Limb (tissue), 2 donors: Measurements from ENCODE around the gene MYH9.
A peak's percentile ranks its signal among the peaks of the same experiment; 100 is the strongest.
"Not testable (repeated sequence)": the region's sequence is repeated elsewhere in the genome, so short reads cannot be mapped to it uniquely, and the experiment has no call there.

Experiments
- DNase-seq, 2 donors: peaks; one replicate each; pipeline ENCODE4 v3.0.0-alpha.2; 2016; ENCODE audit errors: extremely low spot score in 2 of 2

Gene MYH9

GRCh38 chr22:36415415-36416168 lies 27.8 kb upstream of the MYH9 start:
- no peak for DNase-seq

GRCh38 chr22:36413022-36413775 lies 25.4 kb upstream of the MYH9 start:
- DNase-seq = no peak

- DNase-seq = no peak
Observed at GRCh38 chr22:36411589-36412258, 24.0 kb upstream of the MYH9 start.

DNA sequence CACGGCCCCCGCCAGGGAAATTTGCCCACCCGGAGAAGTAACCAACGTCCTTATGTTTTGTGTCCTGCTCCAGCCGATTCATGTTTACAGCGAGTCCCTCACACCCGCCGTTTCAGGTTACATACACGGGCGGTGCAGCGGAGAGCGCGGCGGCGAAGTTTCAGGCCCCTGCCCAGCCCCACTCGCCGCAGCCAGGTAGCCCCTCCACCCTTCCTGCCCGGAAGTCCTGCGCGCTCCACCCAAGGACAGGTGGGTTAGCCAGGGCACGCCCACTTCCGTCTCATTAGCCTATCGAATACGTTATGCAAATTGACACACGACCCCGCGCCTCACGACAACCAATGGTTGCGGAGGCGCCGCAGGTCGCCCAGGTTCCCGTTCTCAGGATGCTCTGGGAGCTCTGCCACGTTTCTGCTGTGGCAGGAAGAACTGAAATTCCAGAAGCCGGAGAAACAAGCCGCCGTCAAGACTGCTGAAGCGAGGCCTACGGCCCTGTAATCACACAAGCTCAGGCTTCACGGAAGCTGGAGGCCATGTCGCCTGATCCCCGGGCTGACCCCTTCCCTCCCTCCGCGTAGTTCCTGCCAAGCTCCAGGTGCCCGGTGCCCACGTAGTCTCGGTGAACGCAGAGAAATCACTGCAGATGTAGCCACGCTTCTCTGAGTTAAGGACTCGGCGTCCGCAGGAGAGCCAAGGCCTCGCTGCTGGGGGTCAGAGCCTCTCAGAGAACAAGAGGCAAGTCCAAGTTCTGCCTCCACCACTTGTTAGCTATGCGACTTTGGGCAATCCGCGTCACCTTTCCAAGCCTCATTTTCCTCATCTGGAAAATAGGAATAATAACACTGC lies 22.4 kb upstream of the MYH9 start:
- DNase-seq = peak; percentile 85 to 88

- not testable (repeated sequence) for DNase-seq
Observed at GRCh38 chr22:36409554-36409910, 21.8 kb upstream of the MYH9 start.

- DNase-seq = no peak
Observed at GRCh38 chr22:36409056-36409455, 21.3 kb upstream of the MYH9 start.

DNA sequence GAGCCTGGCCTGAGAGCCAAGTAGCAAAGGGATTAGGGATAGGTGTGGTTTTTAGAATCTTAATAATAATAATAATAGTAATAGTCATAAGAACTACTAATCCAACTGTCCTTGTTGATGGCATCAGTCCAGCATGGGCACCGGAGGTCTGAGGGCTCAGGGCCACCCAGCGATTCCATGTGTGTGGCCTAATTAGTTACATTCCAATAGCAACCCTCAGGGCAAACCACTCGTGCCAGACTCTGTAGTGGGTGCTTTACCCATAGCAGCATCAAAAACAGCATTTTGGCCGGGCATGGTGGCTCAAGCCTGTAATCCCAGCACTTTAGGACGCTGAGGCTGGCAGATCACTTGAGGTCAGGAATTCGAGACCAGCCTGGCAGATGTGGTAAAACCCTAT lies 19.0 kb upstream of the MYH9 start:
- no peak for DNase-seq

GRCh38 chr22:36405671-36406538 lies 18.1 kb upstream of the MYH9 start:
- DNase-seq = no peak

GRCh38 chr22:36405221-36405661 lies 17.5 kb upstream of the MYH9 start:
- DNase-seq = no peak

GRCh38 chr22:36404446-36404845 lies 16.7 kb upstream of the MYH9 start:
- DNase-seq = no peak

DNA sequence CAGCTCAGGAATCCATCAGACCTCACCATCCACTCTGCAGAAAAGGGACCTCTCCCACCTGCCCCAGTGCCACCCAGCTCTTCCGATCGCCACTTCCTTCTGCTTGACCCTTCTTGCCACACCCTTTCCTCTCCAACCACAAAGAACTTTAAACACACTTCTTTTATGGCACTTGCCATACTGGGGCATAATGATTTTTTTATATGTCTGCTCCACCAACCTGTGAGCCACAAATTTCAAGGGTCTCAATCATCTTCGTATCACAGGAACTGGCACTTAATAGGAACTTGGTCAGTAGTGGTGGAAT lies 11.7 kb upstream of the MYH9 start:
- no peak for DNase-seq

- no peak for DNase-seq
Observed at GRCh38 chr22:36398601-36399471, 11.1 kb upstream of the MYH9 start.

DNA sequence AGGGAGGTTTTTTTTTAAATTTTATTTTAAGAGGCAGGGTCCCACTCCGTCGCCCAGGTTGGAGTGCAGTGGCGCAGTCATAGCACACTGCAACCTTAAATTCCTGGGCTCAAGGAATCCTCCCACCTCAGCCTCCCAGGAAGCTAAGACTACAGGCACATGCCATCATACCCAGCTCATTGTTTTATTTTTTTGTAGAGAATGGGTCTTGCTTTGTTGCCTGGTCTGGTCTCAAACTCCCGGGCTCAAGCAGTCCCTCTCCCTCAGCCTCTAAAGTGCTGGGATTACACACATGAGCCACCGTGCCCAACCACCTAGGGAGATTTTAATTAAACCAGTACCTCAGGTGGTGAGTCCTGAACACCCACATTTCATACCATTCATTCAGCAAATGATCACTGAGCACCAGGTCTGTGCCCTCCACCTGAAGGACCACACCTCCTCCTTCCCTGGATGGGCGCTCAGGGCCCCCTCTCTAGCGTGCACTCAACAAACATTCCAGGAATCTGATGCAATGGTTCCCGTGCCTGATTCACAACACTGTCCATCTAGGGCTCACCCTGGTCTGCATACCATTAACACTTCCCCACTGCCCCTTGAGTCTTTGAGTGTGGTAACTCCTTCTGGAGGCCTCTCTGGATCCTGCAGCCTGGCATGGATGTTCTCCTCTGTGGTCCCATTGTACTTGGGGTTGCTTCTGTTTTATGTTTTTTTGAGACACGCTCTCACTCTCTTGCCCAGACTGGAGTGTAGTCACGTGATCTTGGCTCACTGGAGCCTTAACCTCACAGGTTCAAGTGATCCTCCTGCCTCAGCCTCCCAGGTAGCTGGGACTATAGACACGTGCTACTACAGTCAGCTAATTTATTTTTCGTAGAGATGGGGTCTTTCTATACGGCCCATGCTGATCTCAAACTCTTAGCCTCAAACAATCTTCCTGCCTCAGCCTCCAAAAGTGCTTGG lies 9.6 kb upstream of the MYH9 start:
- no peak for DNase-seq

DNA sequence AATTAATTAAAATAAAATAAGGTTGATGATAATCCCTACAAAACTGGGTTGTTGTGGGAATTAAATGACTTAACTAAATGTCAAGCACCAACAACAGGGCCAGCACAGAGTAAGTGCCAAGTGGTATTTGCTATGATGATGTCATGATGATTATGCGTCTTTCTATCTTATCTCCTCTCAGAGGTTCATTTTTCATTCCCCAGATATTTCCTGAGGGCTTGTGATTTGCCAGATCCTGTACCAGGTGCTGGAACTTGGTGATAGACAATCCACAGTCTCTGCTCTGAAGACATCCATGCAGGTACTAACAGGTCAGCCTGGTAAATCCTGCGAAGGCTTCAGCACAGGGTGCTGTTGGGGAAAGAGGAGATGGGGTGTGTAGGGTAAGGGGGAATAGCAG lies 8.1 kb upstream of the MYH9 start:
- DNase-seq = no peak

DNA sequence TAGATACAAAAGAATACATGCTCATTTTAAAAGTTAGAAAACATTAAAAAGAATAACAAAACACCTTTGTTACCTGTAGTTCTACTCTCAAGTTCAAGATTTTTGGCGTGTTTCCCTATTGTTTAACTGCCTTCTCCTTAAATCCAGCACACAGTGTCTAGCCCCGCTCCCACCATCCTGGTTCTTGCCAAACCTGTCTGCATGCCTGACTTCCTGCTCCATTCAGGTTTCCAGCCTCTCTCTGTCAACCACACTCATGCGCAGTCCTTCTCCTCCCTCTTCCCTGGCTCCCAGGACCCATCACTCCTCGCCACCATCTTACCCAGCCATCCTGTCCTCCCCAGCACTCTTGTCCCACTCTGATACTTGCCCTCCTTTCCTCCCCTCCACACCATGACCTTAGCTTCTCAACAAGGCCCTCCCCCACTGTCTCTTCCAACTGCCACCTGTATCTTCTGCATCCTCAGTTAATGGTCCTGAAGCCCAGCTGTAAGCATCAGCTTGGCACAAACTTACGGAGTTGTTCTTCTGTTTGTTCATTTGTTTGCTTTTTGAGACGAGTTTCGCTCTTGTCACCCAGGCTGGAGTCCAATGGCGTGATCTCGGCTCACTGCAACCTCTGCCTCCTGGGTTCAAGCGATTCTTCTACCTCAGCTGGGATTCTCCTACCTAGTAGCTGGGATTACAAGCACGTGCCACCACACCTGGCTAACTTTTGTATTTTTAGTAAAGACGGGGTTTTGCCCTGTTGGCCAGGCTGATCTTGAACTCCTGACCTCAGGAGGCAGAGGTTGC lies 7.5 kb upstream of the MYH9 start:
- DNase-seq = no peak

- DNase-seq = no peak
Observed at GRCh38 chr22:36391638-36392037, 3.9 kb upstream of the MYH9 start.

GRCh38 chr22:36389122-36389521 lies 1.4 kb upstream of the MYH9 start:
- DNase-seq = not testable (repeated sequence)

DNA sequence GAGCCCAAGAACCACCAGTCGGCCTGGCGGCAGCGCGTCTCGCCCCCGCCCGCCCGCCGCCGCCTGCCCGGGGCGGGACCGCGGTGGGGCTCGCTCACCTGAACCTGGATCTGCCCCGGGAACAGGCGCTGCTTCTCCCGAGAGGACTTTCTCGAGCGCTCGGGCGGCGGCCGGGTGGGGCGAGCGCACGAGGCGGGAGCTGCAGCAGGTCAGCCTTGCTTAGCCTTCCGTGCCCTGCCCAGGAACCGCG lies 133 bp downstream of the MYH9 start:
- no peak for DNase-seq
